ENCODE measurements around the gene PPP3CA. TPM values are rescaled to one million over a fixed set of nuclear protein-coding genes. Genes with fewer than 3 reads are reported as not detected.

The PPP3CA gene
- total RNA-seq, 4 donors from 2014 or later = 38.5 to 46.7 (median 40.6) TPM

DNA sequence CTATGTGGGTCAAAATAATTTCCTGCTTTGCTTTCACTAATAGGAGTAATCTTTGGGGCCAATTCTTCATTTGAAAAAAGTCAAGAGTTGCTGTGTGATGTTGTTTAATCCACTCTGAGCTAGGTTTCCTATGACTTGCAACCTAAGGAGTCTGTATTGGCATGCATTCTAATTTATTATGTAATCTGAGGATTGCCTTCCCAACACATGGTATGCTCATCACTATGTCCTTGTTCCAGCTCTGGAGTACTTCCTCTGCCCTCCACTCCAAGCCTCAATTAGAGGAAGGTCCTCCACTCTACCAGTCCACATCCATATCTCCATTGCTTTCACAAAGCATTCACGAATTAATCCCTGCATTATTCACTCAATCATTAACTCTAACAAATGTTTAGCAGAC lies 56.1 kb downstream of the PPP3CA start:
- WGBS, 2 donors = 57 to 86% methylated on average over 1 of the region's 1 CpG
- H3K4me3 ChIP-seq (ENCODE audit: low read depth, poor library complexity, severe bottlenecking) = no peak overlapping the region
- intact Hi-C loops (cut with DNase I; ENCODE audit: low total_unique reads) = no loop called here
- DNase-seq (ENCODE audit: low spot score in 2 of 2) = no peak
- TF ChIP-seq, protein P1, sequence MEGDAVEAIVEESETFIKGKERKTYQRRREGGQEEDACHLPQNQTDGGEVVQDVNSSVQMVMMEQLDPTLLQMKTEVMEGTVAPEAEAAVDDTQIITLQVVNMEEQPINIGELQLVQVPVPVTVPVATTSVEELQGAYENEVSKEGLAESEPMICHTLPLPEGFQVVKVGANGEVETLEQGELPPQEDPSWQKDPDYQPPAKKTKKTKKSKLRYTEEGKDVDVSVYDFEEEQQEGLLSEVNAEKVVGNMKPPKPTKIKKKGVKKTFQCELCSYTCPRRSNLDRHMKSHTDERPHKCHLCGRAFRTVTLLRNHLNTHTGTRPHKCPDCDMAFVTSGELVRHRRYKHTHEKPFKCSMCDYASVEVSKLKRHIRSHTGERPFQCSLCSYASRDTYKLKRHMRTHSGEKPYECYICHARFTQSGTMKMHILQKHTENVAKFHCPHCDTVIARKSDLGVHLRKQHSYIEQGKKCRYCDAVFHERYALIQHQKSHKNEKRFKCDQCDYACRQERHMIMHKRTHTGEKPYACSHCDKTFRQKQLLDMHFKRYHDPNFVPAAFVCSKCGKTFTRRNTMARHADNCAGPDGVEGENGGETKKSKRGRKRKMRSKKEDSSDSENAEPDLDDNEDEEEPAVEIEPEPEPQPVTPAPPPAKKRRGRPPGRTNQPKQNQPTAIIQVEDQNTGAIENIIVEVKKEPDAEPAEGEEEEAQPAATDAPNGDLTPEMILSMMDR (IDR thresholded peaks at IDR 0.05) = no peak
- no peak for TF ChIP-seq POLR2A (IDR thresholded peaks at IDR 0.05)

DNA sequence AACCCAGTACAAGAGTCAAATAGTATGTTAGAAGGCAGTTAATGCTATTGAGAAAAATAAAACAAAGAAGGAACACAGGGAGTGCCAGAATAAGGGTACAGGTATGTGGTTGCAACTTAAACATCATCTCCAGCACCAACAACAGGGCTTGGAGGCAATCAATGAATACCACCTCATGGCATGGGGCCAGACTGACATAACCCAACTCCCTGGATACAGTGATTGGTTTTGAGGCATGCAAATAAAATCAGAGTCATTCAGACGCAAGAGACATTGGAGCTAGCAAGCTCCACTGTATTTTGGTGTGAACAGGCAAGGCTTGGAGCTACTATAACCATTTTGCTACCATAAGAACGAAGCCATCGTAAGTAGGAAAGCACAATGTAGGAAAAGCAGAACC lies 56.7 kb downstream of the PPP3CA start:
- DNase-seq (ENCODE audit: low spot score in 2 of 2) = no peak
- TF ChIP-seq, protein P1 (IDR thresholded peaks at IDR 0.05) = no peak
- no peak for TF ChIP-seq POLR2A (IDR thresholded peaks at IDR 0.05)
- intact Hi-C loops (cut with DNase I; ENCODE audit: low total_unique reads) = no loop called here
- no peak overlapping the region for H3K4me3 ChIP-seq (ENCODE audit: low read depth, poor library complexity, severe bottlenecking)
- 89 to 92% methylated on average over 3 of the region's 3 CpGs for WGBS, 2 donors

DNA sequence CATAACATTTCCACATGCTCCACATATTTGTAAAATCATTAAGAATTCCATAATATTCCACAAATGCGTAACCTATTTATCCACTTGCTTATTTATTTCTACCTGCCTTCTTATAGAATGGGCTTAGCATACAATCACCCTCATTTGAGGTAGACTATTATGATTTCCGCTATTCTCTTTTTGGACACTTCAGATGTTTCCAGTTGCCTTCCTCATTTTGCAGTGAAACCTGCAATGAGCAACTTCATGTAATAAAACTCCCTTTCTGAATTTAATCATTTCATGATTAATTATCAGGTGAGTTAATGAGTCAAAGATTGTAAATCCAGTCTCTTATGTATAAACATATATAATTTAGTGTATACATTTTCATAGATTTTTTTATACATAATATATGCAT lies 58.0 kb downstream of the PPP3CA start:
- intact Hi-C loops (cut with DNase I; ENCODE audit: low total_unique reads) = no loop called here
- no peak overlapping the region for H3K4me3 ChIP-seq (ENCODE audit: low read depth, poor library complexity, severe bottlenecking)
- TF ChIP-seq, protein P1 (IDR thresholded peaks at IDR 0.05) = no peak
- no peak for TF ChIP-seq POLR2A (IDR thresholded peaks at IDR 0.05)
- DNase-seq (ENCODE audit: low spot score in 2 of 2) = no peak
- 85 to 89% methylated on average over 2 of the region's 2 CpGs for WGBS, 2 donors

DNA sequence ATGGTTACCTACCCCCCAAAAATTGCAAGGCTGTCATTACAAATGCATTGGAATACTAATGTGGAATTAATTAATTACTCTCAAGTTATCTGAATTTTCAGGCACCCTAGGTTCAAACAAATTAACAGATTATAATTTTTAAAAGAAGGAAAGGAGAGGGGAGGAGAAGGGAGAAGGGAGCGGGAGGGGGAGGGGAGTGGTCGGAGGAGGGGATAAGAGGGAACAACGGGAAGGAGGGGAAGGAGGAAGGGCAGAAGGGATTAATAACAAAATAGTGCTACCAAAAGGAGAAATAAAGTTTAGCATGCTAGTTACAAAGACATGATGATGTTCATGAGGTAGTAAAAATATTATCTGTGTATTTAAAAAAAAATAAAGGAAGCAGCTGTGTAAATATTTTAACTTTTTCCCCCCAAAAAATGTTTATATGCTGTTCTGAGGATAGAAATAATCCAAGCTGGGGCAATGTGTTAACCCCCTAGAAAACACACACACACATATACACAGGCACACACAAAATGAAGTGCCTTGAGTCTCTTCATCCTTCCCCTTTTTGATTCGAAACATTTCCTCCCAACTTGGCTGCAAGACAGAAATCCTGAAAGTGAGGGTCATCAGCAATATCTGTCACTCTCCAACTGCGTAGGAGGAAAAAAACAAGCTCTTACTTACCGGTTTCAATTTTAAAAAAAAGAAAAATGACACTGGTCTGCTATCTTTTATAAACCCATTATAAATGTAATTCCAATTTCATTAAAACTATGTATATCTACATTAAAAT lies 58.8 kb downstream of the PPP3CA start:
- no peak for TF ChIP-seq POLR2A (IDR thresholded peaks at IDR 0.05)
- TF ChIP-seq, protein P1 (IDR thresholded peaks at IDR 0.05) = no peak
- H3K4me3 ChIP-seq (ENCODE audit: low read depth, poor library complexity, severe bottlenecking) = no peak overlapping the region
- intact Hi-C loops (cut with DNase I; ENCODE audit: low total_unique reads) = no loop called here
- 55 to 57% methylated on average over 6 of the region's 6 CpGs for WGBS, 2 donors
- DNase-seq (ENCODE audit: low spot score in 2 of 2) = no peak

DNA sequence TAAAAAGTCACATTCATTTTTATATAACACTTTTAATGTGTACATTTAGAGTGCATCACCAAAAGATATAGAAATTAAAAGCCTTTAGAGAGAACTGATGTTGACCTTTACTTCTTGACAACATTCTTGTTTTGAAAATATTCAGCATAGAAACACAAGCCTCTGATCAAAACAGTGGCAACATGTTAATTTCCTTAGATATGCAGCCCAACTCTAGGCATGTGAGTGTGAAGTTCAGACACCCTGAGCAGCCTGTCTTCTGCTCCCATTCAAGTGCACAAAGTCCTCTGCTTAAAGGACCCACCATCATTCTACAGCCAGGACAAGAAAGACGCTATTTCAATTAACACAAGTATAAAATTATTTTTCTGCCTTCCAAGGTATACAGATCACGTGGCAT lies 60.0 kb downstream of the PPP3CA start:
- no peak overlapping the region for H3K4me3 ChIP-seq (ENCODE audit: low read depth, poor library complexity, severe bottlenecking)
- 27 to 39% methylated on average over 2 of the region's 2 CpGs for WGBS, 2 donors
- DNase-seq (ENCODE audit: low spot score in 2 of 2) = no peak
- intact Hi-C loops (cut with DNase I; ENCODE audit: low total_unique reads) = no loop called here
- TF ChIP-seq, protein P1 (IDR thresholded peaks at IDR 0.05) = no peak
- TF ChIP-seq POLR2A (IDR thresholded peaks at IDR 0.05) = no peak

DNA sequence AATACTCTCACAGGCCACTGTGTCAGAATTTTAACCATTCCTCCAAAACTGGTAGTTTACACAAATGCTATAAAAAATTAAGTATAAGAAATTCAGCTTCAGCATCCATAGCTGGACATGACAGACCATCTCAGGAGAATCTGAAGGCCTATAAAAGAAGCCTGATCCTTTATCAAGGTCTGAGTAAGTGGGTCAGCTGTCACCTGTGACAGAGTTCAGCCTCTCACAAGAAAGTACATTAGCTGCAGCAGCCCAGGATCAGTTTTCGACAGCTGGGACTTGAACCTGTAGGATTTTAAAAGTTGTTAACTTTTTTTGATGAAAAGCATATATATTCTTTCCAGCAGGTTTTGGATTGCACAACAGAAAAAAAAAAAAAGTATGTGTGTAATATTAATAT lies 60.7 kb downstream of the PPP3CA start:
- no peak for DNase-seq (ENCODE audit: low spot score in 2 of 2)
- 92 to 96% methylated on average over 1 of the region's 1 CpG for WGBS, 2 donors
- no peak overlapping the region for H3K4me3 ChIP-seq (ENCODE audit: low read depth, poor library complexity, severe bottlenecking)
- no peak for TF ChIP-seq POLR2A (IDR thresholded peaks at IDR 0.05)
- TF ChIP-seq, protein P1 (IDR thresholded peaks at IDR 0.05) = no peak
- intact Hi-C loops (cut with DNase I; ENCODE audit: low total_unique reads) = no loop called here

All from lower leg skin (tissue), 4 donors.